ENCODE measurements around the gene FAM222A. TPM values are rescaled to one million over a fixed set of nuclear protein-coding genes. Genes with fewer than 3 reads are reported as not detected.

The FAM222A gene
- total RNA-seq, 3 donors from 2014 or later (not counting 1 experiment from before 2014, with no cell fraction given), result 3.1 to 6.6 (median 4.0) TPM

DNA sequence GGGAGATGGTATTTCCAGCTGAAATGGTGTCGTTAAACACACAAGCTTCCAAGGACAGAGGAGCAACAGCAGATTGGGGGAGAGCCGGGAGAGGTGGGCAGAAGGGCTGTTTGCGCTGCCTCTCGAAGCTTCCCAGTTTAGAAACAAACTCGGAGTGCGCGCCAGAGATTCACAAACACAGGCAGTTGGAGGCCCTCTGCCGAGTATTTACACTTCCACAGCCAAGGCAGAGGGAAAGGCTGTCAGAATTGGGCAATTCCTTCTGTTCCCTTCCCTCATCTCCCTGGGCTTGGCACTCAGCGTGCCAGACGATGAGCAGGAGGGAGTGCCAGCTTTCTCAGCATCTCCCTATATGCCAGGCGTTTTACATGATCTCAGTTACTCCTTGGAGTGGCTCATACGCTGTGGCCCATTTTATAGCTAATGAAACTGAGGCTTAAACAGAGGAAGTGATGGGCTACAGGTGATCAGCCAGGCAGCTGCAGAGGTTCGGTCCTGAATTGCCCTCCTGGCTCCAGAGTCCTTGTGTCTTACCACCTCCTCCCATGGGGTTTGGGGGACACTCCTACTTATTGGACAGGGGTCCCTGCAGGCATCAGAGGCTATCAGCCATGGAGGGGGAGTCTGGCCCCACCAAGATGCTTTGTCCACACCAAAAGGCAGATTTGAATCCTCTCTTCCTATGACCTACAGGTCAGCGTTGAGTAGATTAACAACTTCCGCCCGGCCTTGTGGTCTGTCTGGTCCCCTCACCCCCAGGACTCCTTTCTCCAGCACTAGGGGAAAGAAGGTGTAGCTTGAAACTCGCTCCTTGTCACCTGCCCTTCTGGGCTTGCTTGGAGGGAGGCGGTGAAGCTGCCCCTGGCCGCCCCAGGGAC lies 3.1 kb downstream of the FAM222A start:
- Mint-ChIP-seq H3K27ac (no peak overlapping the region), H3K36me3 (no peaks in the 10 kb centered on the region), H3K9me3 (no peaks in the 10 kb centered on the region), H3K4me1 (peaks cover 0 to 4% of the 10 kb centered on the region in 2 donors), H3K27me3 (ENCODE audit: low read depth in 2 of 2) (peaks cover 14 to 18% of the 10 kb centered on the region in 2 donors), H3K4me3 (no peak overlapping the region)
- H3K4me1 ChIP-seq (ENCODE audit: control insufficient read depth, insufficient read depth, low read length), result peaks cover 9% of the 10 kb centered on the region
- H3K27ac ChIP-seq (ENCODE audit: low read length), result no peak overlapping the region
- WGBS (ENCODE audit: insufficient coverage), result 90% methylated on average over 17 of the region's 19 CpGs
- no peak for TF ChIP-seq CTCF (IDR thresholded peaks at IDR 0.05)
- no peaks in the 10 kb centered on the region for H3K36me3 ChIP-seq (ENCODE audit: control insufficient read depth, insufficient read depth, low read length)
- H3K9me3 ChIP-seq (ENCODE audit: control insufficient read depth, insufficient read depth, low read length), result no peaks in the 10 kb centered on the region
- no peak overlapping the region for H3K4me3 ChIP-seq (ENCODE audit: low read length)
- intact Hi-C loops (cut with micrococcal nuclease), result no loop called here
- DNase-seq (no peak), ATAC-seq (no peak)
- H3K27me3 ChIP-seq (ENCODE audit: control insufficient read depth, insufficient read depth, low read length), result peaks cover 20% of the 10 kb centered on the region

DNA sequence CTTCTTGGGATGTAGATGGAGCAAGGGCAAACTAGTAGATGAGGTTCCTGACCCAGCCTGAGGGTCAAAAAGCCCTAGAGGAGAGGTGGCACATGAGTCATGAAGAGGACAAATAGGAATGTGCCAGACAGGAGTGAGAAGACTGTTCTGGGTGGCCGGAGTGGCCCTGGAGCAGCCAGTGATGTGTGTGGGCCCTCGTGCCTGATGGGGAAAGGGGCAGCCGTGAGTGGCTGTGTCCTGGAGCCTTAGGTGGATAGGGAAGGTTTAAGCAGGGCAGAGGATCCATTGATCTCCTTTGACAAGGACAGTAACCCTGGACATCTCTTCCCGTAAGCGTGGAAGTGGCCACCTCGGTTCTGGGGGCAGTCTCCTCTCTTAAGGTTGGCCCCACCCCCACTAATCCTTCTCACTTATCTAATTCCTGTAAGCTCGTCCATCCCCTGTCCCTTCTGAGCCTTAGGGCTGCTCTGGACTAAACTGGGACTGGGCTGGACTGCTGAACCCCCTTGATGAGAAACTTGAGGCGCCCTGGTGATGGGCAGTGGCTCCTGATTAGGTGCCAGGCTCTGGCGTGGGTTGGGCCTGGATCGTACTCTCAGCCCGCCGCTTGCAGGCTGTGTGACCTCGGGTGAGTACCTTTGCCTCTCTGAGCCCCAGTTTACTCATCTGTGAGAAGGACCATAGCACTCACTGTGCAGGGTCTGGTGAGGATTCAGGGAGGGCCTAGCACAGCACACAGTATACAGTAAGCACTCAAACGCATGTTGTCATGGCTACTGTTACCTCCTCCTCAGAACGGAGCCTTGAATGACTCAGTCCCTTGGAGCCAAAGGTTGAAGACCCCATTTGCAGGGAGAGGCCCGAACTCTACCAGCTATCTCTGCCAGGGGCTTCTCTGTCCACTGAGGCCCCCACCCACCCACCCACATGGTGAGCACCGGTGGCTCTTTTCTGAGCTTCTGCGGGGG lies 4.0 kb downstream of the FAM222A start:
- Histone ChIP-seq H3K27ac (ENCODE audit: low read length) (no peak overlapping the region), H3K4me1 (ENCODE audit: control insufficient read depth, insufficient read depth, low read length) (peaks cover 9% of the 10 kb centered on the region), H3K36me3 (ENCODE audit: control insufficient read depth, insufficient read depth, low read length) (no peaks in the 10 kb centered on the region), H3K9me3 (ENCODE audit: control insufficient read depth, insufficient read depth, low read length) (no peaks in the 10 kb centered on the region), H3K4me3 (ENCODE audit: low read length) (no peak overlapping the region), H3K27me3 (ENCODE audit: control insufficient read depth, insufficient read depth, low read length) (peaks cover 13% of the 10 kb centered on the region)
- Mint-ChIP-seq H3K9me3 (no peaks in the 10 kb centered on the region), H3K27me3 (ENCODE audit: low read depth in 2 of 2) (peaks cover 14 to 18% of the 10 kb centered on the region in 2 donors), H3K4me3 (no peak overlapping the region), H3K36me3 (no peaks in the 10 kb centered on the region), H3K27ac (no peak overlapping the region), H3K4me1 (peaks cover 0 to 4% of the 10 kb centered on the region in 2 donors)
- DNase-seq, result no peak
- TF ChIP-seq CTCF (IDR thresholded peaks at IDR 0.05), result no peak
- ATAC-seq, result no peak
- 86% methylated on average over 17 of the region's 18 CpGs for WGBS (ENCODE audit: insufficient coverage)
- intact Hi-C loops (cut with micrococcal nuclease), result no loop called here

- H3K9me3 ChIP-seq (ENCODE audit: control insufficient read depth, insufficient read depth, low read length), result no peaks in the 10 kb centered on the region
Observed at GRCh38 chr12:109718390-109718789, 4.8 kb downstream of the FAM222A start.

More at GRCh38 chr12:109718390-109718789, 4.8 kb downstream of the FAM222A start:
- H3K4me1 Mint-ChIP-seq, result peaks cover 0 to 4% of the 10 kb centered on the region in 2 donors
- Histone ChIP-seq H3K27ac (ENCODE audit: low read length) (no peak overlapping the region), H3K36me3 (ENCODE audit: control insufficient read depth, insufficient read depth, low read length) (no peaks in the 10 kb centered on the region), H3K4me1 (ENCODE audit: control insufficient read depth, insufficient read depth, low read length) (peaks cover 9% of the 10 kb centered on the region), H3K4me3 (ENCODE audit: low read length) (no peak overlapping the region), H3K27me3 (ENCODE audit: control insufficient read depth, insufficient read depth, low read length) (peaks cover 13% of the 10 kb centered on the region)
- no peak for ATAC-seq
- intact Hi-C loops (cut with micrococcal nuclease), result no loop called here
- H3K36me3 Mint-ChIP-seq, result no peaks in the 10 kb centered on the region
- H3K4me3 Mint-ChIP-seq, result no peak overlapping the region
- no peak overlapping the region for H3K27ac Mint-ChIP-seq
- DNase-seq, result no peak
- H3K27me3 Mint-ChIP-seq (ENCODE audit: low read depth in 2 of 2), result peaks cover 14 to 18% of the 10 kb centered on the region in 2 donors
- H3K9me3 Mint-ChIP-seq, result no peaks in the 10 kb centered on the region
- 19% methylated on average over 32 of the region's 33 CpGs for WGBS (ENCODE audit: insufficient coverage)
- no peak for TF ChIP-seq CTCF (IDR thresholded peaks at IDR 0.05)

All from natural killer cell (primary cell).